GM13976 (cell line): Measurements from ENCODE around the gene PTPN4.

Source experiments
- DNase-seq: peaks from one replicate; pipeline ENCODE4 v3.0.0; 2012; ENCODE audit warnings: low spot score
- CTCF ChIP-seq: IDR thresholded peaks from 2 replicates; pipeline ENCODE4 v1.5.1; 2012; ENCODE audit warnings: borderline replicate concordance, mild to moderate bottlenecking; ENCODE audit not compliant: insufficient read depth; ENCODE audit errors: extremely low read depth, missing control alignments, control extremely low read depth
- in situ Hi-C: fragments of 300-500 bp; cut with MboI; formaldehyde crosslinking; loops from one replicate; pipeline ENCODE4 v1.12.0; 2022; ENCODE audit warnings: low sequenced_read_pairs, mixed read lengths, inconsistent platforms; ENCODE audit not compliant: unreplicated experiment

Gene PTPN4

DNA sequence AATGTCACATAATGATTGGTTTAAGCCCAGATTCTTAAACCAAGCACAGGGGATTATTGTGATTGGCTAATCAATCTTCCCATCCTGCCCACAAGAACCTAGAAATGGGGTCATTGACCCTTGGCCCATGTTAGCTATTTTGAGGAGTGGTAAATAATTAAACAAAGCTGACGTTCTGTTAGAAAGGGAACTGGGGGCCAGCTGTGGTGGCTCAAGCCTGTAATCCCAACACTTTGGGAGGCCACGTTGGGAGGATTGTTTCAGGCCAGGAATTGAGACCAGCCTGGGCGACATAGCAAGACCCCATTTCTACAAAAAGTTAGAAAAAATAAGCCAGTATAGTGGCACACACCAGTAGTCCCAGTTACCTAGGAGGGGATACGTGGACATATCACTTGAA lies 37.8 kb upstream of the PTPN4 start:
- no peak for DNase-seq
- in situ Hi-C loops: no loop called here
- TF ChIP-seq CTCF: no peak

DNA sequence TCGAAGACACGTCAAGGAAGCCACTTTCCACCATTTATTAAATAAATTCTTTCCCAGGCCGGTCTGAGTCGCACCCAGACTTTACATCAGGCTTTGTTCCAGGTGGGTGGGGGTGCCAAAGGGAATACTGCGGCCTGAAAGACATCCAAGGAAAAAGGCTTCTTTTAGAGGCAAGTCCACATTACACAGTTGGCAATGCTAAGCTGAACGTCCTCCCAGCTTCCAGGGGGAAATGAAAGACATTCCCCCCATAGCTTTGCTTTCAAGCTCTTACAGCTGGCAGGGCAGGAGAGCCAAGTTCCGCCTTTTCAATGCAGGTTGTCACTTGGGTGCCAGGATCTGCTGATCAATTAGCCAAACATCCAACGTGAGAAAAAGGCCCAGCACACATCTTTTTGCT lies 36.5 kb upstream of the PTPN4 start:
- in situ Hi-C loops: no loop called here
- no peak for DNase-seq
- TF ChIP-seq CTCF: no peak

DNA sequence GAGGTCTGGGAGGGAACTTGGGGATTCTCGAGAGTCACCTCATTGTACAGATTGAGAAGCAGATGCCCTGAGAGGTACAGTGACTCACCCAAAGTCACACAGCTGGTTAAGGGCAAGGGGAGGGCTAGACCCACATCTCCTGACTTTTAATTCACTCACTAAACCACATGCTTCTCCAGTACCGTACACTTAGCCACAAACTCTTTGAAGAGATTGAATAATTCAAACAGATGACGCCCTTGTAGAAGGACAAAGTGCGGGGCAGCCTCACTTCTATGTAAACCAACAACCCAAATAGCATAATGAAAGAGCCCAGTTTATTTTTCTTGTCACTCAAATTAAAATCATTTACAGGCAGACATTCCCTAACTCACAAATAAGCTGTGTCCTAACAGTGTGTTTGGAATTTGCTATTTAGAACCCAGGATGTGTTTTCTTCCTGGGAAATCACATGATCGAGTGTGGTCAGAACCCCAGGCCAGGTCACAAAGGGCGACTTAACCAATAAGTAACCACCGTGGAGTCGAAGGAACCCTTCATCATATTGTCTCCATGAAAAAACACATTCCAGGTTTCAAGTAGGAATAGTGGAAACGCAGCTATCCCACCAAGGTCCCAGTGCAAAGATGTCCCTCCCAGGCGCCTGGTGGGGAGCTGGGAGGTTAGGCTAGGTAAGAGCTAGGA lies 35.8 kb upstream of the PTPN4 start:
- no peak for DNase-seq
- in situ Hi-C loops: no loop called here
- TF ChIP-seq CTCF: no peak

GRCh38 chr2:119724656-119725485 lies 34.9 kb upstream of the PTPN4 start:
- in situ Hi-C loops: no loop called here
- TF ChIP-seq CTCF: no peak
- no peak for DNase-seq

- no peak for TF ChIP-seq CTCF
- in situ Hi-C loops: no loop called here
- DNase-seq: no peak
Observed at GRCh38 chr2:119727493-119727892, 32.2 kb upstream of the PTPN4 start.

DNA sequence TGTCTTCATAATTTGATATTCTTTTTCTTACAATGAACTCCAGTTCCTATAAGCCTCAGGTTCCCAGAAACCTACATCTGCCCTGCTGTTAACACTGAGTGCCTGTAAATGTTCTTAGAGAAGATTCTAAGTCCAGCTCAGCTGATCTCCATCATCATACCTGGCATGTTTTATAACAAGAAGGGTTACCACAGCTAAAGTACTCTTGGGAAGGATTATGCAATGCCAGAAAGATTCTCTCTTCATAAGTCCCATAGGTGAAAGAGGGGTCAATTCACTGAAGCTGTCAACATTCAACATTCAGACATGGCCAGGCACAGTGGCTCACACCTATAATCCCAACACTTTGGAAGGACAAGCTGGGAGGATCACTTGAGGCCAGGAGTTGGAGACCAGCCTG lies 31.3 kb upstream of the PTPN4 start:
- TF ChIP-seq CTCF: no peak
- DNase-seq: no peak
- in situ Hi-C loops: no loop called here
